ENCODE results near the gene FBN2. TPM values are rescaled to one million over a fixed set of nuclear protein-coding genes. Genes with fewer than 3 reads are reported as not detected.
A peak's percentile ranks its signal among the peaks of the same experiment; 100 is the strongest.

Gene FBN2
- total and polyA plus RNA-seq, 7 experiments from 2014 or later, result 0.07 to 6.8 (median 0.58) TPM; not detected in 2

DNA sequence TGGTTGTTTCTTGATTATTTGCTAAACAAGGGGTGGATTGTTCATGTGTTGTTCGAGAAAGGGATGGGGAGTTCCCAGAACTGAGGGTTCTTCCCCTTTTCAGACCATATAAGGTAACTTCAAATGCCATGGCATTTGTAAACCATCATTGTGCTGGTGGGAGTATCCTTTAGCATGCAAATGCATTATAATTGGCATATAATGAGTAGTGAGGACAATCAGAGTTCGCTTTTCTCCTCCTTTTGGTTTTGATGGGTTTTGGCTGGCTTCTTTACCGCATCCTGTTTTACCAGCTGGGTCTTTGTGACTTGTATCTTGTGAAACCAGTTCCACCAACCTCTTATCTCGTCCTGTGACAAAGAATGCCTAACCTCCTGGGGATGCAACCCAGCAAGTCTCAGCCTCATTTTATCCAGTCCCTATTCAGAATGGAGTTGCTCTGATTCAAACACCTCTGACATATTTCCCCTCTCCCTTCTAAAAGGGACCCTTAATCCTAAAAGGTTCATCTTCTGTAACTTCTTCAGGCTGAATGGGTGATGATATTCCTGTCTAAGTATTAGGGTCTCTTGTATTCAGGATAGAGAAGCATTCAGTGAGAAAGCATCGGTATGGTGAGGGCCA is 8.7 kb upstream of the FBN2 start:
- Histone ChIP-seq H3K4me1 (ENCODE audit: control insufficient read depth in 2 of 2, insufficient read depth in 2 of 2, low read length in 2 of 2) (no peaks in the 10 kb centered on the region), H3K4me3 (ENCODE audit: low read length) (no peak overlapping the region), H3K36me3 (ENCODE audit: control insufficient read depth in 2 of 3, insufficient read depth in 3 of 3, low read length in 3 of 3) (no peaks in the 10 kb centered on the region), H3K9me3 (ENCODE audit: control insufficient read depth in 2 of 3, low read length in 3 of 3) (no peaks in the 10 kb centered on the region), H3K27me3 (ENCODE audit: control insufficient read depth in 2 of 2, insufficient read depth in 2 of 2, low read length in 2 of 2) (no peaks in the 10 kb centered on the region), H3K27ac (ENCODE audit: low read depth, low read length) (no peak overlapping the region)
- Mint-ChIP-seq H3K4me1 (no peaks in the 10 kb centered on the region), H3K36me3 (no peaks in the 10 kb centered on the region), H3K4me3 (no peak overlapping the region), H3K27me3 (no peaks in the 10 kb centered on the region), H3K9me3 (peaks cover 0 to 31% (median 7%) of the 10 kb centered on the region in 11 donors), H3K27ac (no peak overlapping the region)
- intact Hi-C loops (cut with micrococcal nuclease), result no loop called here
- ATAC-seq (no peak), DNase-seq (no peak)
- CTCF ChIA-PET, result no interaction called here
- POLR2A ChIA-PET, result no interaction called here

GRCh38 chr5:128541385-128541784 is 3.3 kb upstream of the FBN2 start:
- H3K27me3 ChIP-seq (ENCODE audit: control insufficient read depth in 2 of 2, insufficient read depth in 2 of 2, low read length in 2 of 2), result peaks cover 0 to 3% of the 10 kb centered on the region in 2 donors
- H3K36me3 Mint-ChIP-seq, result peaks cover 0 to under 1% (median 0%) of the 10 kb centered on the region in 5 donors

GRCh38 chr5:128539038-128539429 is 989 bp upstream of the FBN2 start:
- intact Hi-C loops (cut with micrococcal nuclease), result no loop called here
- POLR2A ChIA-PET, result no interaction called here
- H3K27ac ChIP-seq (ENCODE audit: low read depth, low read length), result no peak overlapping the region
- Mint-ChIP-seq H3K27ac (no peak overlapping the region), H3K9me3 (peaks cover 0 to 28% (median 7%) of the 10 kb centered on the region in 11 donors), H3K4me1 (peaks cover 0 to 7% (median 5%) of the 10 kb centered on the region in 7 donors), H3K27me3 (peaks cover 32 to 46% (median 45%) of the 10 kb centered on the region in 5 donors), H3K4me3 (peak overlapping the region in 1 of 10 donors; percentile 64), H3K36me3 (peaks cover 0 to 2% (median 0%) of the 10 kb centered on the region in 5 donors)
- no peaks in the 10 kb centered on the region for H3K4me1 ChIP-seq (ENCODE audit: control insufficient read depth in 2 of 2, insufficient read depth in 2 of 2, low read length in 2 of 2)
- H3K27me3 ChIP-seq (ENCODE audit: control insufficient read depth in 2 of 2, insufficient read depth in 2 of 2, low read length in 2 of 2), result peaks cover 0 to 3% of the 10 kb centered on the region in 2 donors
- H3K36me3 ChIP-seq (ENCODE audit: control insufficient read depth in 2 of 3, insufficient read depth in 3 of 3, low read length in 3 of 3), result no peaks in the 10 kb centered on the region
- H3K9me3 ChIP-seq (ENCODE audit: control insufficient read depth in 2 of 3, low read length in 3 of 3), result no peaks in the 10 kb centered on the region
- CTCF ChIA-PET, result no interaction called here
- no peak overlapping the region for H3K4me3 ChIP-seq (ENCODE audit: low read length)
- no peak for ATAC-seq
- DNase-seq, result no peak

More at GRCh38 chr5:128541385-128541784, 3.3 kb upstream of the FBN2 start:
- Mint-ChIP-seq H3K4me3 (no peak overlapping the region), H3K4me1 (peaks cover 0 to 4% (median 2%) of the 10 kb centered on the region in 7 donors), H3K27ac (no peak overlapping the region), H3K9me3 (peaks cover 0 to 33% (median 13%) of the 10 kb centered on the region in 11 donors), H3K27me3 (peaks cover 13 to 30% (median 27%) of the 10 kb centered on the region in 5 donors)
- ATAC-seq (no peak), DNase-seq (no peak)
- ChIA-PET POLR2A (no interaction called here), CTCF (no interaction called here)
- Histone ChIP-seq H3K9me3 (ENCODE audit: control insufficient read depth in 2 of 3, low read length in 3 of 3) (no peaks in the 10 kb centered on the region), H3K27ac (ENCODE audit: low read depth, low read length) (no peak overlapping the region), H3K4me3 (ENCODE audit: low read length) (no peak overlapping the region), H3K4me1 (ENCODE audit: control insufficient read depth in 2 of 2, insufficient read depth in 2 of 2, low read length in 2 of 2) (no peaks in the 10 kb centered on the region), H3K36me3 (ENCODE audit: control insufficient read depth in 2 of 3, insufficient read depth in 3 of 3, low read length in 3 of 3) (no peaks in the 10 kb centered on the region)
- intact Hi-C loops (cut with micrococcal nuclease), result no loop called here

DNA sequence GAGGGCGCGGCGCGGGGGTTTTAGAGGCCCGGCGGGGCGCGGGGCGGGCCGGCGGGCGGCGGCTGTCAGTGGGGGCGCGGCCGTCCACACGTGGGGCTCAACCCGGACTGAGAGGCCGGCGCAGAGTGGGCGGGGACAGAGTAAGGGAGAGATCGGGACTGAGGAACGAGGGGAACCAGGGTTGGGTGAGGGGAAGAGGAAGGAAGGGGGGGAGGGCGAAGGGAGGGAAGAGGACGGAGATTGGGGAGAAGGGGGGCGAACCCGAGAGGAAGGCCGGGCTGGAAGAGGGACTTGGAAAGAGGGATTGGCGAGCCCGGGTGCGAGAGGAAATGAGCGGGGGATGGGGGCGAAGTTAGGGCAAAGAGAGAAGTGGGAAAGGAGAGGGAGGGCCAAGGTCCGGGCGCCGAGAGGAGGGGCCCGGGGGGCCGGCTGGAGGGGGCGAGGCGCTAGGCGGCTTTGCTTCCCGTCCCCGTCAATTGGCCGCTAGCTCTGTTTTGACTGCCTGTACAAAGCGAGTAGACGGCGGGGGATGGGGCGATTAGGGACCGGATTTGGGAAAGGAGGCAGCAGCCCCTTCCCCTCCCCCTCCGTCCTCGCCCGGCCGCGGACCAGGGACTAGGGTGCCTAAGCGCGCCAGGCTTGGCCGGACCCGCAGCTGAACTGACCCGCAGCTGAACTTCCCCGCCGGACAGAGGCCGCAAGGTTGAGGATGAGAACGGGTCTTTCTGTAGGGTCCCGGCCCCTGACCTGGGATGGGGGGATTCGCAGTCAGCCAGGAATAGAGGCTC is 399 bp upstream of the FBN2 start:
- Mint-ChIP-seq H3K9me3 (peaks cover 0 to 22% (median 3%) of the 10 kb centered on the region in 11 donors), H3K27ac (no peak overlapping the region), H3K27me3 (peaks cover 32 to 46% (median 45%) of the 10 kb centered on the region in 5 donors), H3K4me3 (peak overlapping the region in 1 of 10 donors; percentile 61), H3K4me1 (peaks cover 0 to 7% (median 5%) of the 10 kb centered on the region in 7 donors), H3K36me3 (peaks cover 0 to 2% (median 0%) of the 10 kb centered on the region in 5 donors)
- peak in 1 of 9 donors; percentile 8 for DNase-seq
- H3K36me3 ChIP-seq (ENCODE audit: control insufficient read depth in 2 of 3, insufficient read depth in 3 of 3, low read length in 3 of 3), result no peaks in the 10 kb centered on the region
- no peak overlapping the region for H3K4me3 ChIP-seq (ENCODE audit: low read length)
- intact Hi-C loops (cut with micrococcal nuclease), result no loop called here
- peak; percentile 76 for ATAC-seq
- no peak overlapping the region for H3K27ac ChIP-seq (ENCODE audit: low read depth, low read length)
- H3K27me3 ChIP-seq (ENCODE audit: control insufficient read depth in 2 of 2, insufficient read depth in 2 of 2, low read length in 2 of 2), result peaks cover 0 to 3% of the 10 kb centered on the region in 2 donors
- H3K9me3 ChIP-seq (ENCODE audit: control insufficient read depth in 2 of 3, low read length in 3 of 3), result no peaks in the 10 kb centered on the region
- POLR2A ChIA-PET, result no interaction called here
- CTCF ChIA-PET, result no interaction called here
- H3K4me1 ChIP-seq (ENCODE audit: control insufficient read depth in 2 of 2, insufficient read depth in 2 of 2, low read length in 2 of 2), result no peaks in the 10 kb centered on the region

DNA sequence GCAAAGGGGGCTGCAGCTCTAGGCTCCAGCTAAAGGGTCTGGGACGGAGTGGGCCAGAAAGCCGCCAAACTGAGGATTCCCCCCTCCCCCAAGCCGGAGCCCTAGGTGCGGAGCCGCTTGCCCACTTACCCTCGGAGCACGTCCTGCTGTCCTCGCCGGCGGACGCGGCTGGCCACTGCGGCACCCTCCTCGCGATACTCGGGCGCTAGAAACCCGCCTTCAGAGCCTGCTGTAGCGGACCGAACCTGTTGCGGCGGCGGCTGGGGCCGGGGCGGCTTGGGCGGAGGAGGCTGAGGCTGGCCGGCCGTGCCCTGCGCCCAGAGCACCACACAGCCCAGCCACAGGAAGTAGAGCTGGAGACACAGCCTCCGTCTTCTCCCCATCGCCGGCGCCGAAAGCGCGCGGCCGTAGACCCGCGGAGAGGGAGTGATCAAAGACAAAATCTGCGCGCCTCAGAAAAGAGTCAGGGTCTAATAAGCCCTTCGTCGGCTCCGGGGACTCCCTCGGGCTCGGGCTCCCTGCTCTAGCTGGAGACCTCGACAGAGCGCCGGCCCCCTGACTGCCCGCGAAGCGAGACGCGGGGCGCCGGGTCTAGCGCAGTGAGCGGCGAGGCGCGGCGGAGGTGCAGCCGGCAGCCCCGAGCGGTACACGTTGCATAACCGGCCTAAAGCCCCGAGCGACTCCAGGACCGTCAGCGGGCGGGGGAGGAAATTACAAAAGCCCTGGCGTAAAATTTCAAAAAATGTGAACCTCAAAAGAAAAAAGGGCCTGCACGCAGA is 635 bp downstream of the FBN2 start:
- Mint-ChIP-seq H3K4me1 (peaks cover 0 to 7% (median 5%) of the 10 kb centered on the region in 7 donors), H3K27ac (no peak overlapping the region), H3K4me3 (peak overlapping the region in 2 of 10 donors; percentile 33 to 61), H3K27me3 (peaks cover 32 to 46% (median 45%) of the 10 kb centered on the region in 5 donors), H3K36me3 (peaks cover 0 to 2% (median 0%) of the 10 kb centered on the region in 5 donors), H3K9me3 (peaks cover 0 to 22% (median 3%) of the 10 kb centered on the region in 11 donors)
- ATAC-seq, result peak; percentile 60
- Histone ChIP-seq H3K4me1 (ENCODE audit: control insufficient read depth in 2 of 2, insufficient read depth in 2 of 2, low read length in 2 of 2) (no peaks in the 10 kb centered on the region), H3K9me3 (ENCODE audit: control insufficient read depth in 2 of 3, low read length in 3 of 3) (no peaks in the 10 kb centered on the region), H3K4me3 (ENCODE audit: low read length) (no peak overlapping the region), H3K27ac (ENCODE audit: low read depth, low read length) (no peak overlapping the region), H3K27me3 (ENCODE audit: control insufficient read depth in 2 of 2, insufficient read depth in 2 of 2, low read length in 2 of 2) (peaks cover 0 to 3% of the 10 kb centered on the region in 2 donors), H3K36me3 (ENCODE audit: control insufficient read depth in 2 of 3, insufficient read depth in 3 of 3, low read length in 3 of 3) (no peaks in the 10 kb centered on the region)
- ChIA-PET POLR2A (no interaction called here), CTCF (no interaction called here)
- DNase-seq, result peak in 1 of 9 donors; percentile 7
- intact Hi-C loops (cut with micrococcal nuclease), result no loop called here

- Mint-ChIP-seq H3K27me3 (peaks cover 32 to 46% (median 44%) of the 10 kb centered on the region in 5 donors), H3K4me3 (peak overlapping the region in 3 of 10 donors; percentile 5 to 49 (median 5)), H3K9me3 (peaks cover 0 to 22% (median 3%) of the 10 kb centered on the region in 11 donors), H3K36me3 (peaks cover 0 to 2% (median 0%) of the 10 kb centered on the region in 5 donors), H3K4me1 (peaks cover 0 to 7% (median 5%) of the 10 kb centered on the region in 7 donors), H3K27ac (no peak overlapping the region)
- ATAC-seq (no peak), DNase-seq (no peak)
- intact Hi-C loops (cut with micrococcal nuclease), result no loop called here
- no peaks in the 10 kb centered on the region for H3K4me1 ChIP-seq (ENCODE audit: control insufficient read depth in 2 of 2, insufficient read depth in 2 of 2, low read length in 2 of 2)
- H3K27me3 ChIP-seq (ENCODE audit: control insufficient read depth in 2 of 2, insufficient read depth in 2 of 2, low read length in 2 of 2), result peaks cover 0 to 3% of the 10 kb centered on the region in 2 donors
- ChIA-PET POLR2A (no interaction called here), CTCF (no interaction called here)
- no peaks in the 10 kb centered on the region for H3K9me3 ChIP-seq (ENCODE audit: control insufficient read depth in 2 of 3, low read length in 3 of 3)
- no peaks in the 10 kb centered on the region for H3K36me3 ChIP-seq (ENCODE audit: control insufficient read depth in 2 of 3, insufficient read depth in 3 of 3, low read length in 3 of 3)
- H3K4me3 ChIP-seq (ENCODE audit: low read length), result no peak overlapping the region
- H3K27ac ChIP-seq (ENCODE audit: low read depth, low read length), result no peak overlapping the region
These were observed 1.5 kb downstream of the FBN2 start for GRCh38 chr5:128536254-128537220.

All from naive thymus-derived CD4-positive, alpha-beta T cell (primary cell).